Inferior parietal cortex (tissue), 1 donor: ENCODE results near the gene ANKS1A.
"Not testable (repeated sequence)": the region's sequence is repeated elsewhere in the genome, so short reads cannot be mapped to it uniquely, and the experiment has no call there.

Experiments used
- DNase-seq: peaks from one replicate; pipeline ENCODE4 v3.0.0-alpha.2; 2016; ENCODE audit errors: extremely low spot score

ANKS1A gene

GRCh38 chr6:34990971-34991560, 102.0 kb downstream of the ANKS1A start:
- no peak for DNase-seq

DNA sequence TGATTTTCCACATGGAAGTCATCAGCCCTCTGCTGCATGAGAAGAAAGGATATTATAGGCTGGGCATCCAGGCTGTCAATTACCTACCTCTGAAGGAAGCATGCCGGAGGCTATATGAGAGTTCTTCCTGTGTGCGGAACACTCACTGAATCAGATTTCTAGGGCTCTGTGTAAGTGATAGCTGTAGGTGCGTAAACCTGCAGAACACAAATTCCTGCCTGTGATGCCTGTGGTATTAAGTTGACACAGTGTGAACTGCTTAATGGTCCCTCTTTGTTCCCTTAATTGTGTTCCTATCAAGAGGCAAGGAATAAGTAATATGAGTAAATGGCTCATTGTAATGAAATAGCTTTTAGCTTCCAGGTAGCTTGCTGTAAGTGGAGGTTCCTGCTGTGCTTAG, 103.3 kb downstream of the ANKS1A start:
- no peak for DNase-seq

- no peak for DNase-seq
These were observed 104.2 kb downstream of the ANKS1A start for GRCh38 chr6:34993213-34993612.

- no peak for DNase-seq
These were observed 105.6 kb downstream of the ANKS1A start for GRCh38 chr6:34994693-34995092.

DNA sequence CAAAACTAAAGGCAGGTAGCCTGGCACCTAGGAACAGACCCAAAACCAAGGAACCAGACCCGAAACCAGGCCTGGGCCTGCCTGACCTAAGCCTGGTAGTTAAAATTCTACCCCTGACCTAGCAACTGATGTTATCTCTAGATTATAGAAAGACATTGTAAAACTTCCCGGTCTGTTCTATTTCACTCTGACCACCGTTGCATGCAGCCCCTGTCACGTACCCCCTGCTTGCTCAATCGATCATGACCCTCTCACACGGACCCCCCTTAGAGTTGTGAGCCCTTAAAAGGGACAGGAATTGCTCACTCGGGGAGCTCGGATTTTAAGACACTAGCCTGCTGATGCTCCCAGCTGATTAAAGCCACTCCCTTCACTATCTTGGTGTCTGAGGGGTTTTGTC, 109.4 kb downstream of the ANKS1A start:
- not testable (repeated sequence) for DNase-seq

DNA sequence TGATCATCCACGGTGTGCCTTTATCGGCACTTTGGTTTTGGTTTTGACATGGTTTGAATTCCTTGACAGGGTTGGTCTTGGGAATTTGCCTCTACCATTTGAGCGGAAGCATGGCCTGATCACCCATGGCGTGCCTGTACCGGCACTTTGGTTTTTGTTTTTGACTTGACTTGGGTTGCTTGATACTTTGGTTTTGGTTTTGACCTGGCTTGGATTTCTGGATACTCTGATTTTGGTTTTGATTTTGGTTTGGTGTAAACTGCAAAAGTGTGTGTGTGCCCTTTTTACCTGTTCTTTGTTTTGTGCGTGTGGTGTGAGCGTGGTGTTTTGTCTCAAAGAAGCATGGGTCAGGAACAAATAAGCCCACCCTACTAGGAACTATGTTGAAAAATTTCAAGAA, 110.1 kb downstream of the ANKS1A start:
- DNase-seq, result not testable (repeated sequence)

DNA sequence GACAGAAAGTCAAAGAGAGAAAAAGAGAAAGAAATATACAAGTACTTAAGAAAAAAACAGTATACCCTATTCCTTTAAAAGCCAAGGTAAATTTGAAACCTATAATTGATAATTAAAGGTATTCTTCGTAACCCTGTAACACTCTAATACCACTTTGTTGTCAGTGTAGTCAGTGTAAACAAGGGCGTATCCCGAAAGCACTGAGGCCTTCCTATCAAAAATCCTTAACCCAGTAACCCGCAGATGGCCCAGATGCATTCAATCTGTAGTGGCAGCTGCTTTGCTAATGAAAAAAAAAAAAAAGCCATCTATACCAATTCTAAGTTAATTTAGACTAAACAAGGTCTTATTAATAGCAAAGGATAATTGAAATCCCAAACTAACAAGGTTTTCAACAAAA, 110.9 kb downstream of the ANKS1A start:
- not testable (repeated sequence) for DNase-seq

- DNase-seq, result not testable (repeated sequence)
These were observed 112.3 kb downstream of the ANKS1A start for GRCh38 chr6:35001349-35001748.

GRCh38 chr6:35003886-35004530, 115.0 kb downstream of the ANKS1A start:
- DNase-seq, result not testable (repeated sequence)

DNA sequence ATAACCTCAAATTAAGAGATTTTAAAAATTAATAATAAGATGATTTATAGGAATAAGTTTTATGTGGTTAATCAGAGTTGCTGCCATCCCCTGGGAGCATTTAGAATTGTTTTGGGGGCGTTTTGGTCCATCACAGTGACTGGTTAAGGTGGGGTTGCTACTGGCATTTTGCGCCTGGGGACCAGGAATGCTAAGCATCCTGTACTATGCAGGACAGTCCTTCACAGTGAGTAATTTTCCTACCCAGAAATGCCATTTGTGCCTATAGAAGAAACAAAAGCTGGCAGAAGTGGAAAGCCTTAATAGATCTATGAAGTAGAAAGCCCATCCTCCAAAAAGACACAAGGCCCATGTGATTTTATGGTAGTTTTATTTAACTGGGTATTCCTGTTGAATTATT, 118.0 kb downstream of the ANKS1A start:
- no peak for DNase-seq

- DNase-seq, result peak; percentile 82
These were observed 119.8 kb downstream of the ANKS1A start for GRCh38 chr6:35008858-35009257.

DNA sequence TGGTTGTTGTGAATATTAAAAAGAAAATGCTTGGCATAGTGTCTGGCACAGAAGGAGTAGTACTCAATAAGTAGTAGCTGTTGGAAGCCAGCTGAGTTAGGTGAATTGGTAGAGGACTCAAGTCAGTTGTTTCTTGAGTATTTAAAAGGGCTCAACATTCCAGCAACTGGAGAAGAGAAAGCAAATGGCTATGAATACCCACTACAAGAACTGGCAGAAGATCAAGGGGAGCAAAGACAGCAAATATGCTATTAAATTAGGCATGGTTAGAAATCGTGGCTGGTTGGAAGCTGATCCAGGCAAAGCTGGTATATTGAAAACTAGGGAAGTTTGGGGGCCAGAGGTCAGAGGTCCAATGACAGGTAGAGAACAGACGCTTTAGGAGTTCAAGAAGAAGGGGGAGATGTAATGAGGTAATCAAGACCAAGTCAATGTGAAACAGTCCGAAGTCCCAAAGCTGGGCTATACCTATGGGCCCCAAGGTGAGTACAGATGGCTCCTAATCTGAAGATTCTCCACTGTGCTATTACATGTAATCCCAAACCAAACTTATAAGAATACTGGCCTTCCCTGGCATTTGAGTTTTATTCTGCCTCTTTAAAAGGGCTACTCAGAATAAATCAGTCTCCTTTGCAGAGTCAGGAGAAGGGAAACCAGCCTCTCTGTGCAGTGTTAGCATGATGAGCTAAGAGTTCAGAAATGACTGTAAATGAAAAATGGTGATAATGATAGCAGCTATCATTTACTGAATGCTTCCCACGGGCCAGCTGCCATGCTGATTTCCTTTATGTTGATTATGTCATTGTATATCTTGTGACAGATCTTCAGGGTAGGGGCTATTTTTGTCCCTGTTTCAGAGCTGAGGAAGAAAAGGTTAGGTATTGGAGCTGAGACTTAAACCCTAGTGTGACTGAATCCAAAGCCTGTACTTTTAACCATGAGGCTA, 122.3 kb downstream of the ANKS1A start:
- no peak for DNase-seq

- no peak for DNase-seq
These were observed 124.6 kb downstream of the ANKS1A start for GRCh38 chr6:35013701-35014100.

- DNase-seq, result peak; percentile 79
These were observed 125.3 kb downstream of the ANKS1A start for GRCh38 chr6:35014341-35014740.

- no peak for DNase-seq
These were observed 125.7 kb downstream of the ANKS1A start for GRCh38 chr6:35014786-35015185.

- DNase-seq, result no peak
These were observed 126.4 kb downstream of the ANKS1A start for GRCh38 chr6:35015476-35015875.

DNA sequence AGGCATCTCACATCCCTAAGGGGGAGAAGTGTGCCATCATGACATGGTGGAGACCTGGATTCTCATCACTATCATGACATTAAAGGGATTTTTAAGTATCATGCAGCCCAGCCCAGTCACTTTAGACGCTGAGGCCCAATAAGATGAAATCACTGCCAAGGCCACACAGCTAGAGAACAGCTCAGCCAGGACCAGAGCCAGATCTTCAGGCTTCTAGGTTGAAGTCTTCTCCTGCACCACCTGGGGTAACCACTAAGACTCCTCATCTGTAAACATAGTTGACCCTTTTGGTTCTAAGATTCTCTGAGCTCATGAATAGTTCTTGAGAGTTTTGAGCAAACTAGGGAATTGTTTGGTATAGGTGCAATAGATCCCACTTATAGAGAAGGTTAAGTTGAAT, 126.9 kb downstream of the ANKS1A start:
- no peak for DNase-seq

DNA sequence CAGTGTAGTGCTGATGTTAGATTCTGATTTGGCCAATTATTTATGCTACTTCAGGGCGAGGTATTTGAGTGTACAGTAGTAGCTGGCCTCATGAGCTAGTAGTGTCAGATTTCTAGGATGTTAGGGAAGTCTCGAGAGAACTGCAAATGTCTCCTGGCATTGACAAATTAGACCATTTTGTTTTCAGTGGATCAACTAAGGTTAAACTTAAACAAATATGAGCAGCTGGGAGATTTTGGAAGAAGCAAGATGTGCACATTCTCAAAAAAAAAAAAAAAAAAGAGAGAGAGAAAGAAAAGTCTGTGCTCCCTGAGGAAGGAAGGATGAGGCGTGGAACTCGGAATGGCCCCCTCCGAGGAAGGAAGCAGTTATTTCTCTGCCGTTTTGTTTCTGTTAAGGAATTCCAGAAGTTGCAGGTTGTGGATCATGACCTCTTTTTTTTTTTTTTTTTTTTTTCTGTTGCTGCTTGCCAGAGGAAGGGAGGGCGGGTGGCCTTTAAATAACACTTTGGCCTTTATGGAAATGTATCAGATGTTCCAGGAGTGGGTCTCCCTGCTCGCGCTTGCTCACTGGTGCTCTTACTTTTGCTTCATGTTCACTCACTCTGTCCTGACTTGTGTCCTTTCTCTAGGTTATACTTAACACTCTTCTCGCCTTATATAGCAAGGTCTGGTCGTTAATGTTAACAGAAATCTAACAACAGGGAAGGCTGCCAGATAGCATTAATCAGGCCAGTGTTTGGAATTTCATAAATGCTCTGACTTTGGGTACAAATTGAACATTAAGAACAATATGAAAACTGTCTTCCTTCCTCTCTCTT, 127.7 kb downstream of the ANKS1A start:
- DNase-seq, result no peak

DNA sequence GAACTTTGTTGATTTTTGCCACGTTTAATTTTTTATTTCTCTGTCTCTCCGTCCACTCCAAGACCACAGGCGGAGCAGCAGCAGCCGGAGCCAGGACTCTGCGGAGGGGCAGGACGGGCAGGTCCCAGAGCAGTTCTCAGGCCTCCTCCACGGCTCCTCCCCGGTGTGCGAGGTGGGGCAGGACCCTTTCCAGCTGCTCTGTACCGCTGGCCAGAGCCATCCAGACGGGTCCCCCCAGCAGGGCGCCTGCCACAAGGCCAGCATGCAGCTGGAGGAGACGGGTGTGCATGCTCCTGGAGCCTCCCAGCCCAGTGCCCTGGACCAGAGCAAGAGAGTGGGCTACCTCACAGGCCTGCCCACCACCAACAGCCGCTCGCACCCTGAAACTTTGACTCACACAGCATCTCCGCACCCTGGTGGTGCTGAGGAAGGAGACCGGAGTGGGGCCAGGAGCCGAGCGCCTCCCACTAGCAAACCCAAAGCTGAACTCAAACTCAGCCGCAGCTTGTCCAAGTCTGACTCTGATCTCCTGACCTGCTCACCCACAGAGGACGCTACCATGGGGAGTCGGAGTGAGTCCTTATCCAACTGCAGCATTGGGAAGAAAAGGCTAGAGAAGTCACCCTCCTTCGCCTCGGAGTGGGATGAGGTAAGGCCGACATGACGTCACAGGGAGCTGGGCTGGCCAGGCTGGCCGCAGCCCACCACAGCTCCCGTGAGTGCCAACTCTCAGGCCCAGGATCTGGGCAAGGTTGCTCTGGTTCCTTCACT, 128.5 kb downstream of the ANKS1A start:
- no peak for DNase-seq

GRCh38 chr6:35018182-35018519, 129.1 kb downstream of the ANKS1A start:
- DNase-seq, result no peak

DNA sequence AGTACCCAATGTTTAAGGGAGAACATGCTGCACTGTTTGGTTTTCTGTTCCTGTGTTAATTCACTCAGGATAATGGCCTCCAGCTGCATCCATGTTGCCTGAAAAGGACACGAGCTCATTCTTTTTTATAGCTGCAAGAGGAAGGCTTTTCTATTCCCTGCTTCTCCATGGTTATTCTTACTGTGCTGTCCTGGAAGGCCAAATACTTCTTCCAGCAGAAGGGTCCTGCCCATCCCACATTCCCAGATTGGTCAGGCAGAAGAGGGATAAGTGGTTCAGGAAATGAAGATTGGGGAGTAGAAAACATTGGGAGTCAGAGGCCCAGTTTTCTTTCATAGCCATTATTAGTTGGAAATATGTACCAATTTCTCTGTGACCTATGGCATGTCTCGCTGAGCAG, 129.7 kb downstream of the ANKS1A start:
- DNase-seq, result no peak
